HG03469 (cell line): ENCODE results near the gene CAMTA1.
"Not testable (repeated sequence)": the region's sequence is repeated elsewhere in the genome, so short reads cannot be mapped to it uniquely, and the experiment has no call there.

Source experiments
- ATAC-seq: cut with Tn5 transposase; IDR thresholded peaks from one replicate; pipeline ENCODE4 v1.9.1; 2021; ENCODE audit warnings: mild to moderate bottlenecking, moderate library complexity, moderate number of reproducible peaks; ENCODE audit not compliant: unreplicated experiment

The CAMTA1 gene

DNA sequence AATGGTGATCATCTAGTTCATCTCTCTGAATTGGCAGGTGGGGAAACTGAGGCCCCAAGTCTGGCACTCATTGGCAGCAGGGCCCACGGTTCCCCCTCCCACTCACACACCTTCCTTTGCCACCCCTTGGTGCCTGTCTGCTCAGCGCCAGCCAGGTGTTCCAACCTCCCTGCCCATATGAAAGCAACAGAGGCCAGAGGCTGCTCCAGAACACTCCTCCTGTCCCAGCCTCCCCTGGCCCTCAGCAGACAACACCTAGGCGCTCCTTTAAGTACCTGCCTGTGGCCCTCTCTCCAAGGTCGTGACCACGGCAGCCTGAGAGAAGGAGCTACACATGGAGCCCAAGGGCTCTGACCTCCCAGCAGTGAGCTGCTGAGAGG is 623.5 kb downstream of the CAMTA1 start:
- no peak for ATAC-seq

DNA sequence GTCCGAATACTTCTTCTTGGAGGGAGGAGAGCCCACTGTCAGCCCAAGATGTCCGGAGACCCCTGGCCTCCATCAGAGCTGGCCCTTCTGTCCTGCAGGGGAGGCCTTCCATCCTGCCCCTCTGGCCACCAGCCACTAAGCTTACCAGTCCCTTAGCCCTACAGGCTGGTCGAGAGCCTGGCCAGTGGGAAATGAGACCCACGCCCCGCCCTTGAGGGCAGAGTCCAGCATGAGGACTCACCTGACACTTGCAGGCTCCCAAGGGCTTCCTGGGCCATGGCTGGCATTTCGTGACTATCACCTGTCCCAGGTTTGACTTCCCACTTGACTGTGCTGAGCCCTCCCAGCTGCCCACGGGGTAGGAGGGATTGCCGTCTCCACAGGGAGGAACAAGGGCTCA is 624.0 kb downstream of the CAMTA1 start:
- no peak for ATAC-seq

DNA sequence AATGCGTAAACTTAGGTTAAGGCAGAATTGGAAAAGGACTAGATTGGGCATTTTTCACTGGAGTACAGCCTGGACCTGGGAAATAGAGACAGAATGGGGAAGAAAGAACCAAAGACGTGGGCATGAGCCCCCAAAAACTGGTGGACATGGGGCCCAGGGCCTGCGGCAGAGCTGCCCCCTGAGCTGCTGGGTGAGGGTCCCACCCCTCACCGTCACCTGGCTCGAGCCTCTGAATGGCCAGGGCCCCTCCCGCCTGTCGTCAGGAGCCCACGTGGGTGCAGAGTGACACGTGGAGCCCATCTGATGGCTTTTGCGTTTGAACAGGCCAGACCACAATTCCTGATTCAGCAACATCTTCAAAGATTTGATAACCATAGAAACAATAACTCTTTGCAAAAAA is 624.9 kb downstream of the CAMTA1 start:
- ATAC-seq = no peak

DNA sequence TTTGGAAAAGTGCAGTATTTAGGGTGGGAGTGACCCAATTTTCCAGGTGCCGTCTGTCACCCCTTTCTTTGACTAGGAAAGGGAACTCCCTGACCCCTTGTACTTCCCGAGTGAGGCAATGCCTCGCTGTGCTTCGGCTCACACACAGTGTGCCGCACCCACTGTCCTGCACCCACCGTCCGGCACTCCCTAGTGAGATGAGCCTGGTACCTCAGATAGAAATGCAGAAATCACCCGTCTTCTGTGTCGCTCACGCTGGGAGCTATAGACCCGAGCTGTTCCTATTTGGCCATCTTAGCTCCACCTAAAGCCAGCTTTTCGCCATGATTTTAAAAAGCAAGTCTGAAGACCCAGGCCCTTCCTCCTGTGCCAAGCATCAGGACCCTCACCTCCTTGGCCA is 632.4 kb downstream of the CAMTA1 start:
- not testable (repeated sequence) for ATAC-seq

DNA sequence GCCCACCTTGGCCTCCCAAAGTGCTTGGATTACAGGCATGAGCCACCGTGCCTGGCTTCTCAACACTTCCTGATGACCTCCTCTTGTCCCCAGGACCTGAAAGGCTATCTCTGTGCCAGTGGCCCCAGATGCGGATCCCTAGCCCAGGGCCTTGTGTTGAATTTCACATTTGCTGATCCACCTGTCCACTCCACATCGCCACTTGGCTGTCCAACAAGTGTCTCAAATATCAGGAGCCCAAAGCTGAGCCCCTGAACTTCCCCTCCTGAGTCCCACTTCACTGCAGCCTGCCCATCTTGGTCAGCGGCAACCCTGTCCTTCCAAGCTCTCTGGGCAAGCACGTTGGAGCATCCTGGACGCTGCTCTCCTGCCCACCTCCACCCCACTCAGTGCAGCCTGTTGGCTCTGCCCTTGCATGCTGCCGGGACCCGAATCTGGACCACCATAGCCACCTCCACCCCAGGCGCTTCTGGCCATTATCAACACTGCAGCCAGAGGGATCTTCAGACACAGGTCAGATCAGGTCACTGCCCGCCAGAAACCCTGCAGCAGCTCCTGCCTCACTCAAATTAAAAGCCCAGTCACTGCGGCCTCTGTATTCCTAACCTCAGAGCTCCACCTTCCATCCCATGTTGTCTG is 633.3 kb downstream of the CAMTA1 start:
- no peak for ATAC-seq

DNA sequence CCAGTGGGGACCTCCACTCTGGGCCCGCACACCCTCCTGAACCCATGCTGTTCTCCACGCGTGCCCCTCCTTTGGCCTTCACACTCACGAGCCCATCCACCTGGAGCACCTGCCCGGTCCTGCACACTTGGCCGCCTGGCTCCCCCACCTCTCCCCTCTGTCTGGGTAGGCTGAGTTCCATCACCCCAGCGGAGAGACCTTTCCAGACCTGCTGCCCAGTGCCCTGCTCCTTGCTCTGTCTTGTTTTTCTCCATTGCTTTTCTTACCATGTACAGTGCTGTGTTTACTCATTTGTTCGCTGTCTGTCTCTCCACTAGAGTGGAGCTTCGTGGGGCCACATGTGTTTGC is 634.8 kb downstream of the CAMTA1 start:
- ATAC-seq = no peak

DNA sequence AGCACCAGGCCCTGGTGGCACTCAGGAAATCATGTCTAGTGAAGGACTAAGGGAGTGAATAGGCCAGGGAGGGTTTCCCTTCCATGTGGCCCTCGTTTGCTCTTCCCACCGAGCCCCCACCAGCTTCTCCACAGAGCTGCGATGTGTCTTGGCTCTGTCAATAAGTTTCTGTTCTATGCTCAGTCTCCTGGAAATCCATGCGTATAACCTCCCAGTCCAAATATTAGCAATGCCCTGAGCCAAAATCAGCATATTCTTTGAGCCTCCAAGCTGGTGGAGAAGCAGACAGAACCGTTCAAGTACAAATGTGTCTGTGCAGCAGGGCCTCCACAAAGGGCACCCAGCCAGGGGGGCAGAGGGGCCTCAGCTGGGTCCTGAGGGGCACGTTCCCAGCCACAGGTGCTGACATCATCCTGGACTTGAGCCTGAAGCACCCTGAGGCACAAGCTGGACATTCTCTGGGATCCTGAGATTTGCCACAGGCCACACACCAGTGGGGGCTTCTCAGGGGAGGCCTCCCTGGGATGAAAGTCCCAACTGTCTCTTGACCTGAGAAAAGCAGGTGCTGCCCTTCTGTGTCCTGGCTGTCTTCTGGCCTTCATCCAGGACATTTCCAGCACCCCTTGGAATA is 635.3 kb downstream of the CAMTA1 start:
- no peak for ATAC-seq

DNA sequence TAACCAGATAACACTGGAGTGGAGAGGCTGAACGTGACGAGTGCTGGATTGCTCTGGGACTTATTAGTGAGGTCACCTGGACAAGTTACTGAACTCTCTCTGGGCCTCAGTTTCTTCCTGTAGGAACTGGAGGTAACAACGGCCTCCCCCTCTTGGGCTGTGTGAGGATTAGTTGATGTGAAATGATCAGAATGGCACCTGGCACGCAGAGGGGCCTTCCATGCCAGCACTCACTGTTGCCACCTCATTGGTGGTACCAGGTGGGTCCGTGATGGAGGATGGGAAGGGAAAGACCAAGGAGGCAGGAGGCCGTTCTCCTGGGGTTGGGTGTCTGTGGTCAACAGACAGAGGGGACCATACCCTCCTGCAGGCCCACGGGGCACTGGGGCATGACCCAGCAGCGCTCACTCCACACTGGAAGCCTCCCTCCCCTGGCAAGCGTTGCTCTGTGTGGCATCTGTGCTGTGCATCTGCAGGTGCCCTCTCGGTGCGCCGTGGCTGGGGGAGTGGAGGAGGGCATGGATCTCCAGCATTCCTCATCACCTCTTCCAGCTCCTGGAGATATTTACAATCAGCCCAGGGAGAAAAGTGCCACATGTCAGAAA is 636.3 kb downstream of the CAMTA1 start:
- no peak for ATAC-seq

DNA sequence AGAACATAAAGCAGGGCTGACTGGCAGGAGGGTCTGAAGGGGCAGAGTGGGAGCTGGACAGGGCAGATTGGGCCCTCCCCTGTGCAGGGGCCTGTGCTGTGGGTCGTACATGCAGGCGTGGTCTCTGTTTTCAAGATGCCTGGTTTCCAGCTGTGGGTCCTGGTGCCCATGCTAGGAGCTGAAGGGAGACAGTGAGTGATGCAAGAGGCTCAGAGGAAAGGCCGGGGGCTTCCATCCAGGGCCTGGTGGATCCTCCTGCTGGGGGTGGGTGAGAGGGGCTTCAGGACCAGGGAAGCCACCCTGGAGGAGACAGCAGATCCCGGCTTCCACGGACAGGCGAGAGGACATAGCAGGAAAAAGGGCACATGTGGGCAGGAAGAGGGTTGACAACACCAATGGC is 636.8 kb downstream of the CAMTA1 start:
- ATAC-seq = no peak

DNA sequence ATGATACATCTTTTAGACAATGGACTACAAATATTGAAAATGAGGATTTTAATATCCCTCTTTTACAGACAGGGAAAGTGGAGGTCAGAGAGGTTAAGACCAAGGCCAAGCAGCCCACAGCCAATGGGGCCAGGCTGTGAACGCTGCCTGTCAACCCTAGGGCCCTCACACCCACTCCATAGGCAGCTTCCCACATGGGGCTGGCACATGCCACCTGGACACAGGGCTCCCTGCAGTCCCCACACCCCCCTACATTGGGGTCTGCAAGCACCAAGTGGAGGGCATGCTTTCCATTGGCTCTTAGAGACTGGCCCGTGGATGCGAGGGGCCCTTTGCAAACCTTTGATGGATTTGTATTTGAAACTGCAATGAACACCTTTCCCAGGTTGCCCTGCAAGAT is 637.3 kb downstream of the CAMTA1 start:
- no peak for ATAC-seq

DNA sequence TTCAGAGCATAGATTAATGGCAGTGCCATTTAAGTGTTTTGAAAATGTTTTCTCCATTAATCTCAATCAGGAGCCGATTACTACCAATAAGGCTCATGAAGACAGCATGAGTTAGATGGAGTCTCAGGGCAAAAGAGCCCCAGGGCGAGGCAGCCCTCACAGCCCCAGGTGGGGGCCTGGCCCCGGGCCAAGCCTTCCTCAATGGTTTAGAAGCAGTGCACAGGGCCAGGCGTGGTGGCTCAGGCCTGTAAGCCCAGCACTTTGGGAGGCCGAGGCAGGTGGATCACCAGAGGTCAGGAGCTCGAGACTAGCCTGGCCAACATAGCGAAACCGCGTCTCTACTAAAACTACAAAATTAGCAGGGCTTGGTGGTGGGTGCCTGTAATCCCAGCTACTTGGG is 637.7 kb downstream of the CAMTA1 start:
- ATAC-seq = no peak

DNA sequence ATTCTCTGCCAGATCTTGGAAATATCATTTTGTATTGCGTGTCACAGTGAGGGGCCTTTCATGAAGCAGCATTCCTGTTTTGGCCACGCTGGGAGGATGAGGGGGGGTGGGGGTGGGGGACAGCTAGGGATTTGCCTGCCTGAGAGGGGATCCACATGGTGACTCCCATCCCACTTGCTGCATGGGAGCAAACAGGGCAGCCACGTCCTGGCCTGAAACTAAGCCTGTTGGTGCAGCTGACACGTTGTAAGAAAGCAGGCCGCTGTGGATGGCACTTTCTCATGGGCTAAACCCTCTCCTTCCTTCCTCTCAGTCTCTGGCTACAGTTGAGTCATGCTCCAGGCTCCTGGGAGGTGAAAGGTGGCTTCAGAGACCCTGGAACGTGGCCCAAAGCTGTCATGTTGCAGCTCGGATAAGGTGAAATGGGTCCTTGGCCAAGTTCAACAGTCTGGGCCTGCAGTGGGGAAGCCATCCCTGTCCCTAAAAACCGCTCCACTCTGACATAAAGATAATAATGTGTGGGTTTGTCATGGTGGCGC is 639.2 kb downstream of the CAMTA1 start:
- no peak for ATAC-seq

DNA sequence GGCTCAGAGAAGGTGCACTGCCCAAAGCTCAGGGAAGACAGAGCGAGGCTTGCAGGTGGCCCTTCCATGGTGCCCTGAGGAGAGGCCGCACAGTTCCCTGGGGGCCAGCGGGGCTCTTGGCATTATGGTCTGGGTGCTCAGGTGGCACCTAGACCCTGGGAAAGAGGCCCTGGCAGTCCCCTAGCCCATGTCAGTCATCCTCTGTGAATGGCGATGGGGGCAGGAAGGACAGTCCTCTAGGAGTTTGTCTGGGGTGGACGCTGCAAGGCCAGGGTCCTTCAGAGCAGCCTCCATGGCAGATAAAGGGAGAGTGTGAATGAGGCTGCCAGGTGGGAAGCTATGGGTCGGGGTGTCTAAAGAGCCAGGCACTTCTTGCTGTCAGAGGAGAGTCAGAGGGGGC is 640.0 kb downstream of the CAMTA1 start:
- ATAC-seq = no peak

DNA sequence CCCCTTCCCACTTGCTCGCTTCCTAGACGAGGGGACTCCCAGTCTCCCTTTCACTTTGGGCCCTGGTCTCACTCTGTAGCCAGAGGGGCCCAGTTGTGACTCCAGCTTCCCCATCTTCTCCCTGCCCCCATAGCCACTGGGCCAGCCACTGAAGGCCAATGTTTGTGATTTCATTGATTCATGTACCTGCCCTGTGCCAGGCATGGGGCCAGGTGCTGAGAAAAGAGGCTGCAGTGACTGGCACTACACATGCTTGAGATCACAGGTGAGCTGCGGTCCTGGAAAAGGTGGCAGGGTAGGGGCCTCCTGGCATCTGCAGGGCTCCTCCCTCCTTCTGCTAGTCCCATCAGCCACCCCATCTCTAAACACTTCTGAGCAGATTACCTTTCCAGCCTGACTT is 640.5 kb downstream of the CAMTA1 start:
- no peak for ATAC-seq

DNA sequence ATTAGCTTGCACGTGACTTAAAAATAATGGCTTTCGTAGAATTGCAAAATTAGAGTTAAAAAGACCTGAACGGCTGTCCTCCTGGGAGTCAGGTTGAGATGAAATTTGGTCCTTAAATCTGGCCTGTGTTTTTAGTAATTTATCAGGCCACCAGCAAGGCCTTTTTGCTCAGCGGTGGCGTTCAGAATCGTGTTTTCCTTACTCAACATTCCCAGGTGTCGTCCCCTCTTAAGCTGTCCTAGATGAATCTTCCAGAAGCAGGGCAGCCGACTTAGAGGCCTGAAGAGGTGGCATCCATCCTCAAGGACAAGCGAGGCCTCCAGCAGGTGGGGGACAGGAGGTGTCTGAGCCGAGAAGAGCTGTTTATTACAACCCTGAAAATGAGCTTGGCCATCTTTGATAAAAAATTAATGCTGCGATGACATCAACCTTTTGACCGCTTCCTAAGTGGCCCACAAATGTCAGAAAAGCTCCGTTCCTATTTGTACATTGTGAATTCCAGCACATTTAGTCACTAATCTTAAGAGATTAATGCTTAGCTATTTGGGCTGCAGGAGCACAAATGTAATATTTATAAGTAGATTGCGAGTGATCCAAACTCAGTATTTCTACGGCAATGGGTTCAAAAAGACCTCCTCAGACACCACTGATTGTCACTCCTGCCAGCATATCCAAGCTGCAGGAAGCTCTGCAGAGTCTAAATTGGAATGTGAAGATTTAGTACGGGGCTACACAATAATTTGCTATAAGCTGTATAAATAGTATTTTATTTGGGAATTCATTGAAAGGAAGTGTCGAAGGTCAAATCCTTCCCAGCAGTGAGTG is 641.7 kb downstream of the CAMTA1 start:
- no peak for ATAC-seq

DNA sequence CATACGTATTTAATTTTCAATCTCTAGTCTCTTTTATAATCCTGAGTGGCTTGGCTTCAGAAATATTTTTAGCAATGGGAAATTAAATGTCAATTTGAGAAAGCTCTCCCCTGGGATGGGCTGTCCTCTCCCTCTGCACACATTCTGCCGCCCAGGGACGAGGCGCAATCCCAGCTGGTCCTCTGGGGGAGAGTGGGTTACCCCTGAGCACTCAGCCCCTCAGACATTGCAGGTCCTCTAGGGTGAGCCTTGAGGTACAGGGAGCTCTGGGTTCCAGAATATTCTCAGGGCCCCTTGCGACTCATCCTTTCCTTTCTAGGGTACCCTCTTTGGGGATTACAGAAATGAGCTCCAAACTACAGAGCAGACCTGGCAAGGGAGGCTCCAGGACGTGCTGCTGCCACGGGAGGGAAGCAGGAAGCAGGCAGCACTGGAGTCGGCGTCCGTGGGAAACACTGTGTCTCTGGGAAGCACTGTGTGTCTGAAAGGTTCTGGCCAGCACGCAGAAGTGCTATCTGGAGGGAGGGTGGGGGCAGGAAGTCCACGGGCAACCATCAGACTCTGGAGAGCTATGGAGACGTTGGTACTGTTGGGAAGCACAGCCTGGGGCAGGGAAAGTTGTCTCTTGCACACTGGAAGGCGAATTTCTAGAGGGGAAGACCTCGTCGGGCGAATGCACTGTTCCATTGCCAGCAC is 642.5 kb downstream of the CAMTA1 start:
- no peak for ATAC-seq

DNA sequence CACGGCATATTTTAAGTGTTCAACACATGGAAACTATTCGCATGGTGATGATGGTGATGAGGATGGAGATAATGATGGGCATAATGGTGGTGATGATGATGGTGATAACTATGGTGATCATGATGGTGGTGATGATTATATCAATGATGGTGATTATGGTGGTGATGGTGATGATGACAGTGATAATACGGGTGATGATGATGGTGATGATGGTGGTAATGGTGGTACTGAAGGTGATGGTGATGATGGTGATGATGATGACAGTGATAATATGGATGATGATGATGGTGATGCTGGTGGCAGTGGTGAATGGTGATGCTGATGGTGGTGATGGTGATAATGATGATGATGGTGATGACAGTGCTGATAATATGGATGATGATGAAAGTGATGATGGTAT is 644.0 kb downstream of the CAMTA1 start:
- ATAC-seq = no peak

DNA sequence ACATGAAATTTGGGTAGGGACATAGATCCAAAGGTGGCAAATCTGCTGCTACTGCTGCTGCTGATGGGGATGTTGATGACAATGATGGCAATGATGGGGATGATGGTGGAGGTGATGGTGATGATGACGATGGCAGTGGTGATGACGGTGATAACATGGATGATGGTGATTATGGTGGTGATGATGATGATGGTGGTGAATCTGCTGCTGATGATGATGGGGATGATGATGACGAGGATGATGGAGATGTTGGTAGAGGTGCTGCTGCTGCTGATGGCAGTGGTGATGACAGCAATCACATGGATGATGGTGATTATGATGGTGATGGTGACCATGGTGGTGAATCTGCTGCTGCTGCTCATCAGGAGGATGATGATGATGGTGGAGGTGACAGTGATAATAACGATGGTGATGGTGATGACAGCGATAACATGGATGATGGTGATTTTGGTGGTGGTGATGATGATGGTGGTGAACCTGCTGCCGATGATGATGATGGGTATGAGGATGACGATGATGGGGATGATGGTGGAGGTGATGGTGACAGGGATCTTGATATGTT is 644.9 kb downstream of the CAMTA1 start:
- no peak for ATAC-seq

DNA sequence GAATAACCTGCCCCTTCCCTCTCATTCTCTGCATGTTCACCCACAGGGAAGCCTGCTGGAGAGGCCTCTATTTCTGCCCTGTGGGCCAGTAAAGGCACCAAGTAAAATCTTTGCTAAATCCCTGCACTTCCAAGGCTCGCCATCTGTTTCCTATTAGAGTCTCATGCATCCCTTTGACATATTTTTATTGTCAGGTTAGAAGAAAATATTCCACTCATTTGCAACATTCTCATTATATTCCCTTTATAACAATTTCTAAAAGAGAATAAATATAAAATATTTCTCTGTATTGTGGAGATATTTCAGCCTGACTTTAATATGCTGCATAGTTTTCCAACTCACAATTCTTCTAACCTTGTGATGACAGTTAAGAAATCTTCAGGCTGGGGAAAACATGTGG is 645.4 kb downstream of the CAMTA1 start:
- no peak for ATAC-seq

DNA sequence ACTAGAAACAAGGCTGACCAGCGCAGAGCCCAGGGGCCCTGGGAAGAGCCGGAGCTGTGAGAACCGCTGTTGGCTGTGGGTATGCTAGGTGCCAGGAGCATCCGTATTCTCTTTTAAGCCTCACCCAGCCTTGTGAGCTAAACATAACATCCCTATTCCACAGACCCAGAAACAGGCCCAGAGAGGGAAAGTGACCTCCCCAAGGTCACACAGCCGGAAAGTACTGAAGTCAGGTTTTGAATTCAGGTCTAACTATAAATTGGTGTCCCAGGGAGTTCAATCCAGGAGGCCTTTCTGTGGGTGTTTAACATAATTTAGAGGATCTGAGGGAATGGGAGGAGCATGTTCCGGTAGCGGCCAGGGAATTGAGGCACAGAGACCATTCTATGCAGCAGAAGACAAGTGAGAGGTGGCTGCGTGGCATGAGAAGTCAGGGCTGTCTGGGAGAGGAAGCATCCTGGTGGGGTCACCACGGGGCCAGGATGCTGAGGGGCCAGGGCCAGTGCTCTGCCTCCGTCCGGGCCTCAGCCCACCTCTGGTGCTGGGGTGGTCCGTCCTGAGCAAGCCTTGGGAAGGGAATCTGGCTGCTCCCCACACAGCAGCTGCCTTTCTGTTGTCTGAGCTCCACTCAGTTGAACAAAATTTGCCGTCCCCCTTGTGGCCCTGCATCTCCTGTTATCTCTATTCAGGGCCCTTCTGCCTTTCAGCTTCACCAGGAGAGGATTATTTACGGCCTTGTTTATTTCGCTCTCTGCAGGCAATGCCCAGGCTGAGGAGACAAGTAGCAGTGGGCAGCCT is 647.0 kb downstream of the CAMTA1 start:
- no peak for ATAC-seq
